Embryonic facial prominence (tissue), 1 donor: ENCODE measurements around the gene HOMER2.
"Not testable (repeated sequence)": the region's sequence is repeated elsewhere in the genome, so short reads cannot be mapped to it uniquely, and the experiment has no call there.

ENCODE experiments used
- DNase-seq: peaks from one replicate; pipeline ENCODE4 v3.0.0-alpha.2; 2016; ENCODE audit errors: extremely low spot score

The HOMER2 gene

GRCh38 chr15:82894971-82895520, 57.5 kb downstream of the HOMER2 start:
- DNase-seq = peak; percentile 31

GRCh38 chr15:82893473-82893872, 59.0 kb downstream of the HOMER2 start:
- DNase-seq = not testable (repeated sequence)

- no peak for DNase-seq
These were observed 59.9 kb downstream of the HOMER2 start for GRCh38 chr15:82892573-82892972.

GRCh38 chr15:82890995-82891390, 61.5 kb downstream of the HOMER2 start:
- no peak for DNase-seq

- no peak for DNase-seq
These were observed 62.1 kb downstream of the HOMER2 start for GRCh38 chr15:82890338-82890994.

GRCh38 chr15:82882273-82882928, 70.1 kb downstream of the HOMER2 start:
- DNase-seq = no peak

- DNase-seq = no peak
These were observed 70.8 kb downstream of the HOMER2 start for GRCh38 chr15:82881747-82882146.

- DNase-seq = no peak
These were observed 71.8 kb downstream of the HOMER2 start for GRCh38 chr15:82880704-82881103.

GRCh38 chr15:82878325-82878724, 74.2 kb downstream of the HOMER2 start:
- no peak for DNase-seq

GRCh38 chr15:82877825-82878224, 74.7 kb downstream of the HOMER2 start:
- DNase-seq = no peak

- no peak for DNase-seq
These were observed 77.0 kb downstream of the HOMER2 start for GRCh38 chr15:82875411-82876003.

- no peak for DNase-seq
These were observed 77.6 kb downstream of the HOMER2 start for GRCh38 chr15:82874961-82875360.

GRCh38 chr15:82874267-82874666, 78.3 kb downstream of the HOMER2 start:
- no peak for DNase-seq

GRCh38 chr15:82873000-82873680, 79.4 kb downstream of the HOMER2 start:
- DNase-seq = no peak

GRCh38 chr15:82871832-82872484, 80.6 kb downstream of the HOMER2 start:
- no peak for DNase-seq

- DNase-seq = no peak
These were observed 81.2 kb downstream of the HOMER2 start for GRCh38 chr15:82871358-82871757.

- DNase-seq = no peak
These were observed 81.7 kb downstream of the HOMER2 start for GRCh38 chr15:82870727-82871320.

GRCh38 chr15:82865981-82866380, 86.5 kb downstream of the HOMER2 start:
- DNase-seq = not testable (repeated sequence)

GRCh38 chr15:82865581-82865980, 86.9 kb downstream of the HOMER2 start:
- DNase-seq = not testable (repeated sequence)

- DNase-seq = no peak
These were observed 87.6 kb downstream of the HOMER2 start for GRCh38 chr15:82864967-82865366.

GRCh38 chr15:82862886-82863285, 89.6 kb downstream of the HOMER2 start:
- no peak for DNase-seq
